ENCODE data around the gene FARS2. TPM values are rescaled to one million over a fixed set of nuclear protein-coding genes. Genes with fewer than 3 reads are reported as not detected.

The FARS2 gene
- total and polyA plus RNA-seq, 2 donors (not counting 1 experiment from before 2014, with no cell fraction given): 33.0 to 35.5 TPM

DNA sequence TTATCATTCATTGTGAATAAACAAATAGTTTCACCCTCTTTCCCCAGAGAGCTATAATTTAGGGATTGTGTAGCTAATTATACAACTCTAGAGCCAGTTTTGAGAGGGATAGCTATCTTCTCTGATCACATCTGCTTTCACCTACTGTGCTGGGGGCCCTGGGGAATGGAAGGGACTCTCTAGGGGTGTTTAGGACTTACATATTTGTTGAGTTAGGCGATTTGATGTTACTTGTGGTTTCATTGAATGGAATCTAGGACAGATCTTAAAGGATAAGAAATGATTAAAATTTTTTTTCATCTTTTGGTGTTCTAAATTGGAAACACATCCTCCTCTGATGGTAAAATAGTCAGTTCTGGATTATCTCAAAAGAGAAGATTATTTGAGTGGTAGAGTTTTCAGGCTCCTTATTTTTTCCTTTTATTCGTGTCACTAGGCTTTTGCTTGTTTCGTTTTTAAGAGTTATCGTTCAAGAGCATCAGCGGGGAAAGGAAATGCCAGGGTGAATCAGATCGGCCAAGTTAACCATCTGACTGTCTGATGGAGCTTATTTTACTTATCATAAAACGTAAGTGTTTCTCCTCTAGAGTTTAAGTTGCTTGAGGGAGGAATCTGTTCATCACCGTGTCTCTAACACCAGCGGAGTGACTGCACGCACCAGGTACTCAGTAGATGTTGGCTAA is 236.7 kb downstream of the FARS2 start:
- ChIA-PET CTCF (interaction anchor here (0.6 to 1.1 kb wide), 3 partner anchors 12 to 996 kb away, joined by 3 to 4 read pairs (median 3); no protein-coding TSS in a partner anchor), POLR2A (no interaction called here)
- DNase-seq (no peak), ATAC-seq (ENCODE audit: low read depth) (no peak)
- no peaks in the 10 kb centered on the region for H4K20me1 ChIP-seq (ENCODE audit: control insufficient read depth, insufficient read depth, low read length, poor library complexity, severe bottlenecking)
- Mint-ChIP-seq H3K4me3 (no peak overlapping the region), H3K4me1 (no peaks in the 10 kb centered on the region), H3K27me3 (no peaks in the 10 kb centered on the region), H3K9me3 (ENCODE audit: insufficient read depth) (no peaks in the 10 kb centered on the region), H3K27ac (no peak overlapping the region)
- H3K36me3 ChIP-seq (replicated peaks in 1 of 2; ENCODE audit: control extremely low read depth in 1 of 2, control insufficient read depth in 1 of 2, extremely low read depth in 1 of 2, insufficient read depth in 2 of 2, low read length in 1 of 2): peaks cover 0 to 2% of the 10 kb centered on the region in 2 experiments
- 72% methylated on average over 3 of the region's 10 CpGs for WGBS (ENCODE audit: insufficient coverage)
- H3K27me3 ChIP-seq (replicated peaks in 1 of 4; ENCODE audit: control extremely low read depth in 1 of 4, control insufficient read depth in 3 of 4, insufficient read depth in 4 of 4, low read length in 3 of 4): no peaks in the 10 kb centered on the region
- no peak overlapping the region for H3K9ac ChIP-seq (ENCODE audit: low read length)
- H3K79me2 ChIP-seq (ENCODE audit: control insufficient read depth, insufficient read depth, low read length): no peaks in the 10 kb centered on the region
- intact Hi-C loops (cut with micrococcal nuclease): no loop called here
- TF ChIP-seq, protein P1, sequence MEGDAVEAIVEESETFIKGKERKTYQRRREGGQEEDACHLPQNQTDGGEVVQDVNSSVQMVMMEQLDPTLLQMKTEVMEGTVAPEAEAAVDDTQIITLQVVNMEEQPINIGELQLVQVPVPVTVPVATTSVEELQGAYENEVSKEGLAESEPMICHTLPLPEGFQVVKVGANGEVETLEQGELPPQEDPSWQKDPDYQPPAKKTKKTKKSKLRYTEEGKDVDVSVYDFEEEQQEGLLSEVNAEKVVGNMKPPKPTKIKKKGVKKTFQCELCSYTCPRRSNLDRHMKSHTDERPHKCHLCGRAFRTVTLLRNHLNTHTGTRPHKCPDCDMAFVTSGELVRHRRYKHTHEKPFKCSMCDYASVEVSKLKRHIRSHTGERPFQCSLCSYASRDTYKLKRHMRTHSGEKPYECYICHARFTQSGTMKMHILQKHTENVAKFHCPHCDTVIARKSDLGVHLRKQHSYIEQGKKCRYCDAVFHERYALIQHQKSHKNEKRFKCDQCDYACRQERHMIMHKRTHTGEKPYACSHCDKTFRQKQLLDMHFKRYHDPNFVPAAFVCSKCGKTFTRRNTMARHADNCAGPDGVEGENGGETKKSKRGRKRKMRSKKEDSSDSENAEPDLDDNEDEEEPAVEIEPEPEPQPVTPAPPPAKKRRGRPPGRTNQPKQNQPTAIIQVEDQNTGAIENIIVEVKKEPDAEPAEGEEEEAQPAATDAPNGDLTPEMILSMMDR (IDR thresholded peaks at IDR 0.05): no peak
- no peak for TF ChIP-seq EZH2 (IDR thresholded peaks at IDR 0.05; ENCODE audit: borderline replicate concordance, insufficient read depth, low read depth, low read length, poor library complexity, severe bottlenecking)
- no peaks in the 10 kb centered on the region for H3K4me1 ChIP-seq (ENCODE audit: control insufficient read depth in 2 of 2, insufficient read depth in 2 of 2, low read length in 2 of 2)
- no peak overlapping the region for H3K4me3 ChIP-seq (ENCODE audit: control extremely low read depth in 1 of 5, extremely low read depth in 1 of 5, insufficient read depth in 1 of 5, low read depth in 2 of 5, low read length in 4 of 5)
- no peak overlapping the region for H2AFZ ChIP-seq (ENCODE audit: insufficient read depth, low read depth, low read length, poor library complexity, severe bottlenecking)
- no peak overlapping the region for H3K27ac ChIP-seq (ENCODE audit: low read length in 2 of 2)
- no peaks in the 10 kb centered on the region for H3K9me3 ChIP-seq (ENCODE audit: control extremely low read depth in 1 of 3, control insufficient read depth in 2 of 3, insufficient read depth in 1 of 3, low read length in 2 of 3)
- no peak overlapping the region for H3K4me2 ChIP-seq (replicated peaks; ENCODE audit: low read depth, low read length, poor library complexity, severe bottlenecking)

GRCh38 chr6:5498579-5498899 is 237.2 kb downstream of the FARS2 start:
- H3K9ac ChIP-seq (ENCODE audit: low read length): no peak overlapping the region
- Mint-ChIP-seq H3K27me3 (no peaks in the 10 kb centered on the region), H3K9me3 (ENCODE audit: insufficient read depth) (no peaks in the 10 kb centered on the region), H3K27ac (no peak overlapping the region), H3K4me1 (no peaks in the 10 kb centered on the region), H3K4me3 (no peak overlapping the region)
- H2AFZ ChIP-seq (ENCODE audit: insufficient read depth, low read depth, low read length, poor library complexity, severe bottlenecking): no peak overlapping the region
- no peaks in the 10 kb centered on the region for H3K9me3 ChIP-seq (ENCODE audit: control extremely low read depth in 1 of 3, control insufficient read depth in 2 of 3, insufficient read depth in 1 of 3, low read length in 2 of 3)
- H3K27ac ChIP-seq (ENCODE audit: low read length in 2 of 2): no peak overlapping the region
- WGBS (ENCODE audit: insufficient coverage): 100% methylated on average over 1 of the region's 1 CpG
- intact Hi-C loops (cut with micrococcal nuclease): no loop called here
- DNase-seq (no peak), ATAC-seq (ENCODE audit: low read depth) (no peak)
- H3K79me2 ChIP-seq (ENCODE audit: control insufficient read depth, insufficient read depth, low read length): no peaks in the 10 kb centered on the region
- H3K4me2 ChIP-seq (replicated peaks; ENCODE audit: low read depth, low read length, poor library complexity, severe bottlenecking): no peak overlapping the region
- H3K4me1 ChIP-seq (ENCODE audit: control insufficient read depth in 2 of 2, insufficient read depth in 2 of 2, low read length in 2 of 2): no peaks in the 10 kb centered on the region
- no peaks in the 10 kb centered on the region for H3K27me3 ChIP-seq (replicated peaks in 1 of 4; ENCODE audit: control extremely low read depth in 1 of 4, control insufficient read depth in 3 of 4, insufficient read depth in 4 of 4, low read length in 3 of 4)
- ChIA-PET CTCF (interaction anchor here (0.6 to 1.1 kb wide), 3 partner anchors 13 to 995 kb away, joined by 3 to 4 read pairs (median 3); no protein-coding TSS in a partner anchor), POLR2A (no interaction called here)
- H3K4me3 ChIP-seq (ENCODE audit: control extremely low read depth in 1 of 5, extremely low read depth in 1 of 5, insufficient read depth in 1 of 5, low read depth in 2 of 5, low read length in 4 of 5): no peak overlapping the region
- H4K20me1 ChIP-seq (ENCODE audit: control insufficient read depth, insufficient read depth, low read length, poor library complexity, severe bottlenecking): no peaks in the 10 kb centered on the region
- no peak for TF ChIP-seq EZH2 (IDR thresholded peaks at IDR 0.05; ENCODE audit: borderline replicate concordance, insufficient read depth, low read depth, low read length, poor library complexity, severe bottlenecking)
- TF ChIP-seq, protein P1 (IDR thresholded peaks at IDR 0.05): no peak
- H3K36me3 ChIP-seq (replicated peaks in 1 of 2; ENCODE audit: control extremely low read depth in 1 of 2, control insufficient read depth in 1 of 2, extremely low read depth in 1 of 2, insufficient read depth in 2 of 2, low read length in 1 of 2): peaks cover 0 to 2% of the 10 kb centered on the region in 2 experiments
